Measurements from ENCODE around the gene TRIAP1. TPM values are rescaled to one million over a fixed set of nuclear protein-coding genes. Genes with fewer than 3 reads are reported as not detected.

The TRIAP1 gene
- total RNA-seq, 4 donors from 2014 or later = 14.4 to 33.7 (median 28.0) TPM

DNA sequence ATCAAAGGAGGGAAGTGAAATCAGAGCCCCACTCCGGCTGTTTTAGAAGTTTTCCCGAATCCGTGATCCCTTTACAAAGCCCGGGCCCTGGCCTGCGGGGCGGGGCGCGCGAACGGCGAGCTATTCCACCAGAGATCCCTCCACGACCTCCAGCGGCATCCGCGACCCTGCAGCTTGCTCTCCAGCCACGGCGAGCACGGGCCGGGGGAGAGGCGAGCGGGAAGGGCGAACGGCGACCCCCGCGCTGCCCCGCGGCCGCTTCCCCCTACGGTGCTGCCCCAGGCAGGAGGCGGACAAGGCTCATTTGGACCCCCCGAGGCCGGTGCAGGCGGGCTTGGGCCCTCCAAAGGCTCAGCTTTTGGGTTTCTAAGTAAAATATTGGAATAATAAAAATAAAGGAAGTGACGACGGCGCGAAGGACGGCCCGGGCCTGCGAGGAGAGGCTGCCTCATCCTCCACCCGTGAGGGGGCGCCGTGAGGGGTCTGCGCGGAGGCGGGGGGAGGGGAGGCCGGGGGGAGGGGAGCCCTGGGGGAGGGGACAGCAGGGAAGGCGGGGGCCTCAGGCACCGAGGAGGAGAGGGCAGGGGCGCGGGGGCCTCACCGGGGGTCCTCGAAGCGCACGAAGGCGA lies 22.8 kb upstream of the TRIAP1 start:
- DNase-seq = no peak
- Histone ChIP-seq H3K27me3 (no peaks in the 10 kb centered on the region), H3K9me3 (no peaks in the 10 kb centered on the region), H3K4me3 (peak overlapping the region; percentile 82 to 99 (median 90)), H3K36me3 (peaks cover 0 to 19% of the 10 kb centered on the region in 2 donors), H3K27ac (peak overlapping the region; percentile 87 to 93 (median 90)), H3K4me1 (peaks cover 15 to 32% of the 10 kb centered on the region in 2 donors)
- intact Hi-C loops (cut with DNase I; ENCODE audit: low total_unique reads) (loop anchor here (1.0 to 2.0 kb wide), 3 partner anchors 22 to 30 kb away; partner anchors contain the start of genes COX6A1, DYNLL1, GATC and TRIAP1), in situ Hi-C loops (cut with MboI; ENCODE audit: low sequenced_read_pairs in 4 of 4) (no loop called here)
- TF ChIP-seq POLR2A (IDR thresholded peaks at IDR 0.05) (no peak), CTCF (IDR thresholded peaks at IDR 0.05 in 4 of 5, conservative IDR thresholded peaks at IDR 0.05 in 1 of 5) (no peak)
- peak; percentile 25 to 35 for ATAC-seq

GRCh38 chr12:120468325-120468820 lies 22.2 kb upstream of the TRIAP1 start:
- ATAC-seq (peak in 1 of 2 donors; percentile 25), DNase-seq (peak in 1 of 2 donors; percentile 30)
- intact Hi-C loops (cut with DNase I; ENCODE audit: low total_unique reads) = loop anchor here (2.0 kb wide), 2 partner anchors 22 to 30 kb away; partner anchors contain the start of genes COX6A1, GATC and TRIAP1
- Histone ChIP-seq H3K4me1 (peaks cover 15 to 32% of the 10 kb centered on the region in 2 donors), H3K4me3 (peak overlapping the region; percentile 82 to 99 (median 90)), H3K27ac (peak overlapping the region; percentile 87 to 93 (median 90)), H3K9me3 (no peaks in the 10 kb centered on the region), H3K27me3 (no peaks in the 10 kb centered on the region), H3K36me3 (peaks cover 0 to 24% of the 10 kb centered on the region in 2 donors)
- TF ChIP-seq CTCF (IDR thresholded peaks at IDR 0.05 in 4 of 5, conservative IDR thresholded peaks at IDR 0.05 in 1 of 5) (no peak), POLR2A (IDR thresholded peaks at IDR 0.05) (no peak)
- in situ Hi-C loops (cut with MboI; ENCODE audit: low sequenced_read_pairs in 4 of 4) = no loop called here

GRCh38 chr12:120467439-120467838 lies 21.3 kb upstream of the TRIAP1 start:
- TF ChIP-seq POLR2A (IDR thresholded peaks at IDR 0.05) = no peak
- TF ChIP-seq CTCF (IDR thresholded peaks at IDR 0.05 in 4 of 5, conservative IDR thresholded peaks at IDR 0.05 in 1 of 5) = no peak
- Histone ChIP-seq H3K9me3 (no peaks in the 10 kb centered on the region), H3K27ac (peak overlapping the region in 1 of 4 donors; percentile 11), H3K36me3 (peaks cover 0 to 34% of the 10 kb centered on the region in 2 donors), H3K4me1 (peaks cover 15 to 32% of the 10 kb centered on the region in 2 donors), H3K4me3 (no peak overlapping the region), H3K27me3 (no peaks in the 10 kb centered on the region)
- intact Hi-C loops (cut with DNase I; ENCODE audit: low total_unique reads) (no loop called here), in situ Hi-C loops (cut with MboI; ENCODE audit: low sequenced_read_pairs in 4 of 4) (no loop called here)
- ATAC-seq = no peak
- no peak for DNase-seq

DNA sequence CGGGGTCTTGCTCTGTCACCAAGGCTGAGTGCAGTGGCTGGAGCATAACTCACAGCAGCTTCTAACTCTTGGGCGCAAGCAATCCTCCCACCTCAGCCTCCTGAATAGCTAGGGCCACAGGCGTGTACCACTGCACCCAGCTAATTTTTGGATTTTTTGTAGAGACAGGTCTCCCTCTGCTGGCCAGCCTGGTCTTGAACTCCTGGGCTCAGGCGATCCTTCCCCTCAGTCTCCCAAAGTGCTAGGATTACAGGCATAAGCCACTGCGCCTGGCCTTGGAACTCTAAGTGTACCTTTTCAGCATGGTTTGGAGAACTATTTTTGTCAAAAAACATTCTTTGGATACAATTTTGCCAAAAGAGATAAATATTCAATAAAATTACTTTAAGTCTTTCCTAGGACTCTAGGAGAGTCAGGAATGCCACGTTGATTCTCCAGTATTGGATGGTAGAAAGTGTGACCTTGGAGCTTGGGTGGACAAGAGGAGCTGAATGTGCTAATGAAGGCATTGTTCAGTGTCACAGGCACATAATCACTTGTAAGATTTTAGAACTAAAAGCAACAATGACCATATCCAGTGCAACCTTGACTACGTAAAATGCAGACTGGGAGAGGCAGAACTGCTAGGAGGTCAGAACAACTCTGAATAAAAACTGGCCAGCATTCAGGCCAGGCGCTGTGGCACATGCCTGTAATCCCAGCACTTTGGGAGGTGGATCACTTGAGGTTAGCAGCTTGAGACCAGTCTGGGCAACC lies 20.6 kb upstream of the TRIAP1 start:
- DNase-seq (peak in 1 of 2 donors; percentile 22), ATAC-seq (no peak)
- Histone ChIP-seq H3K9me3 (no peaks in the 10 kb centered on the region), H3K4me1 (peaks cover 15 to 25% of the 10 kb centered on the region in 2 donors), H3K27me3 (no peaks in the 10 kb centered on the region), H3K27ac (peak overlapping the region in 1 of 4 donors; percentile 11), H3K4me3 (no peak overlapping the region), H3K36me3 (peaks cover 0 to 41% of the 10 kb centered on the region in 2 donors)
- intact Hi-C loops (cut with DNase I; ENCODE audit: low total_unique reads) (no loop called here), in situ Hi-C loops (cut with MboI; ENCODE audit: low sequenced_read_pairs in 4 of 4) (no loop called here)
- peak in 2 of 5 experiments; percentile 23 to 41 for TF ChIP-seq CTCF (IDR thresholded peaks at IDR 0.05 in 4 of 5, conservative IDR thresholded peaks at IDR 0.05 in 1 of 5)
- TF ChIP-seq POLR2A (IDR thresholded peaks at IDR 0.05) = no peak
